SU-DHL-6 (cell line): ENCODE measurements around the gene ZNF423.

ENCODE experiments used
- H2AFZ ChIP-seq: fragments of 200-600 bp; sonication (generic); 2 replicates; pipeline ENCODE4 v1.6.1; 2014; ENCODE audit warnings: low read depth, mild to moderate bottlenecking, moderate library complexity, mixed read lengths, antibody characterized with exemption, low read length; ENCODE audit not compliant: severe bottlenecking
- H3F3A ChIP-seq: fragments of 200-600 bp; shearing (Covaris generic); 2 replicates; pipeline ENCODE4 v1.6.0; 2016; ENCODE audit warnings: antibody characterized with exemption, mild to moderate bottlenecking; ENCODE audit not compliant: insufficient read depth
- H3K27ac ChIP-seq: fragments of 200-600 bp; sonication (generic); 2 replicates; pipeline ENCODE4 v1.5.1; 2016; ENCODE audit warnings: low read depth, mild to moderate bottlenecking, low read length, moderate library complexity, mixed read lengths
- H3K27me3 ChIP-seq: fragments of 200-600 bp; sonication (generic), shearing (Covaris generic); 2 replicates; pipeline ENCODE4 v1.6.0; 2014; ENCODE audit warnings: mild to moderate bottlenecking, low read length
- H3K36me3 ChIP-seq: fragments of 200-600 bp; sonication (generic); 2 replicates; pipeline ENCODE4 v1.6.1; 2014; ENCODE audit warnings: mild to moderate bottlenecking, low read length, mixed read lengths
- H3K4me2 ChIP-seq: fragments of 300-600, 200-600 bp; shearing (Covaris generic), sonication (generic); 2 replicates; pipeline ENCODE4 v1.6.0; 2014; ENCODE audit warnings: low read length, low read depth, mild to moderate bottlenecking; ENCODE audit not compliant: poor library complexity, severe bottlenecking
- H3K4me3 ChIP-seq: fragments of 200-600 bp; sonication (generic); 2 replicates; pipeline ENCODE4 v1.5.1; 2014; ENCODE audit warnings: antibody characterized with exemption, low read length, mild to moderate bottlenecking, mixed read lengths; ENCODE audit not compliant: insufficient read depth, poor library complexity, severe bottlenecking
- H3K79me2 ChIP-seq: fragments of 200-600 bp; sonication (generic); 2 replicates; pipeline ENCODE4 v1.6.1; 2014; ENCODE audit warnings: mild to moderate bottlenecking, low read length, moderate library complexity; ENCODE audit not compliant: insufficient read depth
- H3K9ac ChIP-seq: fragments of 200-600 bp; sonication (generic); 2 replicates; pipeline ENCODE4 v1.7.0; 2014; ENCODE audit warnings: mild to moderate bottlenecking, low read length
- H3K9me2 ChIP-seq: fragments of 200-600 bp; sonication (generic); replicated peaks from 2 replicates; pipeline ENCODE4 v1.6.1; 2014; ENCODE audit warnings: low read length; ENCODE audit not compliant: insufficient read depth
- H3K9me3 ChIP-seq: fragments of 200-600 bp; sonication (generic); 2 replicates; pipeline ENCODE4 v1.6.1; 2014; ENCODE audit warnings: low read length, mixed read lengths; ENCODE audit not compliant: insufficient read depth
- H4K20me1 ChIP-seq: fragments of 200-600 bp; sonication (generic); 2 replicates; pipeline ENCODE4 v1.6.1; 2014; ENCODE audit warnings: low read depth, mild to moderate bottlenecking, antibody characterized with exemption, low read length, moderate library complexity, mixed read lengths
- EZH2phosphoT487 ChIP-seq: fragments of 200-600 bp; sonication (generic), shearing (Covaris generic); conservative IDR thresholded peaks from 2 replicates; pipeline ENCODE4 v1.6.1; 2018; ENCODE audit warnings: mild to moderate bottlenecking, antibody characterized with exemption, low read length, moderate library complexity, mixed read lengths
- TF ChIP-seq, protein P1 (sequence below): fragments of 200-600 bp; sonication (generic); IDR thresholded peaks from one replicate; pipeline ENCODE4 v1.5.1; 2017; ENCODE audit warnings: antibody characterized with exemption, mild to moderate bottlenecking, low read length, moderate library complexity; ENCODE audit not compliant: insufficient read depth, poor library complexity, severe bottlenecking

Gene ZNF423

GRCh38 chr16:49901711-49902110, 45.8 kb upstream of the ZNF423 start:
- Histone ChIP-seq H3K9me3 (no peaks in the 10 kb centered on the region), H3K36me3 (no peaks in the 10 kb centered on the region), H3K27me3 (peaks cover 4% of the 10 kb centered on the region; the same call in 1 of the 2 replicates), H2AFZ (no peak overlapping the region), H3K9me2 (no peaks in the 10 kb centered on the region), H3K4me3 (no peak overlapping the region), H3K9ac (no peak overlapping the region), H3K4me2 (no peak overlapping the region), H3K79me2 (no peaks in the 10 kb centered on the region), H3F3A (no peaks in the 10 kb centered on the region), H3K27ac (no peak overlapping the region), H4K20me1 (no peaks in the 10 kb centered on the region)
- TF ChIP-seq, protein P1, sequence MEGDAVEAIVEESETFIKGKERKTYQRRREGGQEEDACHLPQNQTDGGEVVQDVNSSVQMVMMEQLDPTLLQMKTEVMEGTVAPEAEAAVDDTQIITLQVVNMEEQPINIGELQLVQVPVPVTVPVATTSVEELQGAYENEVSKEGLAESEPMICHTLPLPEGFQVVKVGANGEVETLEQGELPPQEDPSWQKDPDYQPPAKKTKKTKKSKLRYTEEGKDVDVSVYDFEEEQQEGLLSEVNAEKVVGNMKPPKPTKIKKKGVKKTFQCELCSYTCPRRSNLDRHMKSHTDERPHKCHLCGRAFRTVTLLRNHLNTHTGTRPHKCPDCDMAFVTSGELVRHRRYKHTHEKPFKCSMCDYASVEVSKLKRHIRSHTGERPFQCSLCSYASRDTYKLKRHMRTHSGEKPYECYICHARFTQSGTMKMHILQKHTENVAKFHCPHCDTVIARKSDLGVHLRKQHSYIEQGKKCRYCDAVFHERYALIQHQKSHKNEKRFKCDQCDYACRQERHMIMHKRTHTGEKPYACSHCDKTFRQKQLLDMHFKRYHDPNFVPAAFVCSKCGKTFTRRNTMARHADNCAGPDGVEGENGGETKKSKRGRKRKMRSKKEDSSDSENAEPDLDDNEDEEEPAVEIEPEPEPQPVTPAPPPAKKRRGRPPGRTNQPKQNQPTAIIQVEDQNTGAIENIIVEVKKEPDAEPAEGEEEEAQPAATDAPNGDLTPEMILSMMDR = no peak
- TF ChIP-seq EZH2phosphoT487 = no peak

DNA sequence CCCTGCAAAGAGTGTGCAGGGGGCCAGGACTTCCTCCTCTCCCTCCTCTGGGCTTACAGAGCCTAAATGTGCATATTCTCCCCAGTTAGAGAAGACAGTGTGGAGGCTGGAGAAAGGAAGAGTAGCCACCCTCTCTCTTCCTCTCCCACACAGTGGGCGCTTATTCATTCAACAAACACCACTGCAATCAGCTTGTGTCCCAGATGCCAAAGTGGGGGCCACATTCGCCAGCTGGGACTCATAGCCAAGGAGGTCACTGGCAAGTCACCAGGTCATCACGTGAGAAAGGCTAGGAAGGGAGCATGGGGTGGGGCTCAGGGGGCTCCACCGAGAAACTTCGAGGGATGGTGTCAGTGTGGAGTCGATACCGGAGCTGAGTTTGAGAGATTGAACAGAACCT, 45.0 kb upstream of the ZNF423 start:
- H3F3A ChIP-seq = no peaks in the 10 kb centered on the region
- no peak overlapping the region for H3K9ac ChIP-seq
- no peak overlapping the region for H2AFZ ChIP-seq
- no peak overlapping the region for H3K27ac ChIP-seq
- no peaks in the 10 kb centered on the region for H3K36me3 ChIP-seq
- no peak overlapping the region for H3K4me3 ChIP-seq
- H3K9me3 ChIP-seq = no peaks in the 10 kb centered on the region
- H3K4me2 ChIP-seq = no peak overlapping the region
- TF ChIP-seq EZH2phosphoT487 = no peak
- TF ChIP-seq, protein P1 = no peak
- H4K20me1 ChIP-seq = no peaks in the 10 kb centered on the region
- H3K79me2 ChIP-seq = no peaks in the 10 kb centered on the region
- no peaks in the 10 kb centered on the region for H3K9me2 ChIP-seq
- peaks cover 4% of the 10 kb centered on the region; the same call in 1 of the 2 replicates for H3K27me3 ChIP-seq

DNA sequence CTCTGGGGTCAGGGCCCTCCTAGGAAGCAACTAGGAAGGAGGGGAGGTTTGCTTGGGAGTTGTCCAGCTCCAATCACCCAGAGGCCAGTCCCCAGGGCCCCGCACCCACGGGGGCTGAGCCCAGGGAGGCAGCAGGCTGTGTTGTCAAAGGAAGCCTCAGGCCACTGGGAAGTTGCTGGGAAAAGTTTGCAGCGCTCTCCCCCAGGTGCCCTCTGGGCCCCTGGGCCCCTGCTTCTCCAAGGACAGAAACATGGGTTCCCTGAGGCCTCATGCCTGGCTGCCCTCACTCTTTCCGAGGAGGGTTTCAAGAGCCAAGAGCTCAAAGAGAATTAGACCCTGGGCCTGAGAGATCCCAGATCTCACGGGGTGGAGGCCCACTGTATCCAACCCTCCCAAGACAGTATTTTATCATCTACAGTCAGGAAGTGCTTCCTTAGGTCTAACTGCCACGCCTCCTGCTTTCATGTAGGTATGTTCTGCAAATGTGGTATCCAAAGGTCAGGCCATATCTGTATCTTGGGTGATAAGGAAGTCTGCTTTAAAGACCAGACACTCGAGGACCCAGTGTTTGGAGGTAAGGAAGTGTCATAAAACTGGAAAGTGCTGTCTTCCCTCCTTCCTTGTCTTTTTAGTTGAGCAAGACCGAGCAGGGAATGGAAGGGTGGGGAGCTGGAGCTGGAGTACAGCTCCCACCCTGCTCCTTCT, 44.2 kb upstream of the ZNF423 start:
- no peaks in the 10 kb centered on the region for H3K36me3 ChIP-seq
- H3K4me2 ChIP-seq = no peak overlapping the region
- no peak for TF ChIP-seq EZH2phosphoT487
- TF ChIP-seq, protein P1 = no peak

More for the DNA sequence above, 44.2 kb upstream of the ZNF423 start:
- no peaks in the 10 kb centered on the region for H3K79me2 ChIP-seq
- H3K27ac ChIP-seq = no peak overlapping the region
- H3K27me3 ChIP-seq = peaks cover 4% of the 10 kb centered on the region; the same call in 1 of the 2 replicates
- no peaks in the 10 kb centered on the region for H3K9me3 ChIP-seq
- H3K9me2 ChIP-seq = no peaks in the 10 kb centered on the region
- H2AFZ ChIP-seq = no peak overlapping the region
- no peaks in the 10 kb centered on the region for H4K20me1 ChIP-seq
- H3K9ac ChIP-seq = no peak overlapping the region
- H3K4me3 ChIP-seq = no peak overlapping the region
- H3F3A ChIP-seq = no peaks in the 10 kb centered on the region
